MG63 (cell line): ENCODE data around the gene TYW1. TPM values are rescaled to one million over a fixed set of nuclear protein-coding genes. Genes with fewer than 3 reads are reported as not detected.
"Not testable (repeated sequence)": the region's sequence is repeated elsewhere in the genome, so short reads cannot be mapped to it uniquely, and the experiment has no call there.

Experiments
- DNase-seq: peaks from one replicate; pipeline ENCODE4 v3.0.0-alpha.2; 2020
- H3K27me3 ChIP-seq: fragments of 250-450 bp; sonication (Bioruptor Pico); 2 replicates; pipeline ENCODE4 v1.5.1; 2020; ENCODE audit warnings: mild to moderate bottlenecking, moderate library complexity
- H3K36me3 ChIP-seq: fragments of 250-450 bp; sonication (Bioruptor Pico); 2 replicates; pipeline ENCODE4 v1.5.1; 2020; ENCODE audit warnings: mild to moderate bottlenecking, moderate library complexity
- H3K4me3 ChIP-seq: fragments of 250-450 bp; sonication (Bioruptor Pico); 2 replicates; pipeline ENCODE4 v1.5.1; 2020; ENCODE audit warnings: mild to moderate bottlenecking, moderate library complexity
- H3K9me3 ChIP-seq: fragments of 250-450 bp; sonication (Bioruptor Pico); 2 replicates; pipeline ENCODE4 v1.5.1; 2020; ENCODE audit warnings: mild to moderate bottlenecking, moderate library complexity
- total RNA-seq: library from RNA; depleted of rRNA; stranded (reverse); fragments of >200 nt; shearing (Covaris generic); gene quantifications from 2 replicates; pipeline ENCODE4 v1.2.3, GENCODE V29; 2014; ENCODE audit warnings: low replicate concordance; rRNA removed

Gene TYW1, protein sequence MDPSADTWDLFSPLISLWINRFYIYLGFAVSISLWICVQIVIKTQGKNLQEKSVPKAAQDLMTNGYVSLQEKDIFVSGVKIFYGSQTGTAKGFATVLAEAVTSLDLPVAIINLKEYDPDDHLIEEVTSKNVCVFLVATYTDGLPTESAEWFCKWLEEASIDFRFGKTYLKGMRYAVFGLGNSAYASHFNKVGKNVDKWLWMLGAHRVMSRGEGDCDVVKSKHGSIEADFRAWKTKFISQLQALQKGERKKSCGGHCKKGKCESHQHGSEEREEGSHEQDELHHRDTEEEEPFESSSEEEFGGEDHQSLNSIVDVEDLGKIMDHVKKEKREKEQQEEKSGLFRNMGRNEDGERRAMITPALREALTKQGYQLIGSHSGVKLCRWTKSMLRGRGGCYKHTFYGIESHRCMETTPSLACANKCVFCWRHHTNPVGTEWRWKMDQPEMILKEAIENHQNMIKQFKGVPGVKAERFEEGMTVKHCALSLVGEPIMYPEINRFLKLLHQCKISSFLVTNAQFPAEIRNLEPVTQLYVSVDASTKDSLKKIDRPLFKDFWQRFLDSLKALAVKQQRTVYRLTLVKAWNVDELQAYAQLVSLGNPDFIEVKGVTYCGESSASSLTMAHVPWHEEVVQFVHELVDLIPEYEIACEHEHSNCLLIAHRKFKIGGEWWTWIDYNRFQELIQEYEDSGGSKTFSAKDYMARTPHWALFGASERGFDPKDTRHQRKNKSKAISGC
- total RNA-seq: 3.9 and 6.8 TPM in 2 replicates

DNA sequence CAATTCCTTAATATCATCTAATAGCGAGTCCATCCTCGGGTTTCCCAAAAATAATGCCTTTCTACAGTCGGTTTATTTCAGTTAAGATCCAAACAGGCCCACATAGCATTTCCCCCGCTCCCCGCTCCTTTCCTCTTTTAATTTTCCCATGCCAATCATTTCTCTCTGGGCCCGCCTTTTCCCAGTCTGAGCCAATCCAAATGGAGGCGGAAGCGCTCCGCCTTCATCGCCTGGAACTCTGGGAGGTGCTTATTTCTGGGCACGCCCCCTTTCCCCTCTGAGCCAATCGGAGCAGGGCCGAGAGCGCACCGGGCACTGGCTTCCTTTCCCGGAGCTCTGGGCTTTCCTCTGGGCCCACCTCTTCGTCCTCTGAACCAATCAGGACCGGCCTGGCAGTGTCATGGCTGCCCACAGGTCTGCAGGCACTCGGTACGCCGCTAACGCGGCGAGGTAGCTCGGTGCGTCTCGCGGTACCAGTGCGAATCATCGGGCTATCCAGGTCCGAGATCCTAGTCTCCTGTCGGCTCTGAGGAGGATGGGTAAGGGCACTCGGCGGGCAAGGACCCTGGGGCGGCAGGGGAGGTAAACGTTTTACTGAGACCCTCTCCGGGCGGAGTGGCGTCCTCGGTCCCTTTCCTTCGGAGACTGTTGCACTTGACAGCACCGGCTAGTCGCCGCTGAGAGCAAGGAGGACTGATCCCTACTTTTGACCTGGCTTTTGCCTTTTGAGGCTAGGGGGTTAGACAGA, at the start of gene TYW1:
TYW1 (plus strand) TSS at position 390 of the 748 bp plus-strand sequence; CDS start at position 536, 146 bp downstream.
- DNase-seq: peak; percentile 96
- H3K27me3 ChIP-seq, H3K9me3 ChIP-seq, H3K36me3 ChIP-seq: not testable (repeated sequence)
- H3K4me3 ChIP-seq: peak within 1 kb of the TSS; percentile 82

- DNase-seq: no peak
- Histone ChIP-seq H3K4me3 (no peak overlapping the region), H3K27me3 (no peaks in the 10 kb centered on the region), H3K9me3 (no peaks in the 10 kb centered on the region), H3K36me3 (peaks cover 19% of the 10 kb centered on the region)
These were observed 48.0 kb upstream of the TYW1 start for GRCh38 chr7:66948480-66949109.

DNA sequence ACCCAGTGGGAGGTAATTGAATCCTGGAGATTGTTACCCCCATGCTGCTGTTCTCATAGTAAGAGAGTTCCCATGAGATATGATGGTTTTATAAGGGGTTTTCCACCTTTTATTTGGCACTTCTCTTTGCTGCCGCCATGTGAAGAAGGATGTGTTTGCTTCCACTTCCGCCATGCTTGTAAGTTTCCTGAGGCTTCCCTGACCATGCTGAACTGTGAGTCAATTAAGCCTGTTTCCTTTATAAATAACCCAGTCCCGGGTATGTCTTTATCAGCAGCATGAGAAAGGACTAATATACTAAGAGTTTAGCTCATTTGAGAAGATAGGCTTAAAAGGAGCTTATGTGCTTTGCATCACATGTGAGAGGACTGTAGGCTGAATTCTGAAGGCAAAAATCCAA, 46.3 kb upstream of the TYW1 start:
- peaks cover 15% of the 10 kb centered on the region for H3K36me3 ChIP-seq
- no peaks in the 10 kb centered on the region for H3K27me3 ChIP-seq
- no peaks in the 10 kb centered on the region for H3K9me3 ChIP-seq
- no peak for DNase-seq
- H3K4me3 ChIP-seq: no peak overlapping the region

- H3K4me3 ChIP-seq: no peak overlapping the region
- no peak for DNase-seq
- H3K27me3 ChIP-seq: no peaks in the 10 kb centered on the region
- no peaks in the 10 kb centered on the region for H3K9me3 ChIP-seq
- H3K36me3 ChIP-seq: peaks cover 15% of the 10 kb centered on the region
These were observed 45.9 kb upstream of the TYW1 start for GRCh38 chr7:66950763-66951162.

- Histone ChIP-seq H3K27me3 (no peaks in the 10 kb centered on the region), H3K4me3 (no peak overlapping the region), H3K36me3 (peaks cover 18% of the 10 kb centered on the region), H3K9me3 (no peaks in the 10 kb centered on the region)
- peak; percentile 81 for DNase-seq
These were observed 44.1 kb upstream of the TYW1 start for GRCh38 chr7:66952343-66953043.

GRCh38 chr7:66953044-66953427, 43.6 kb upstream of the TYW1 start:
- no peaks in the 10 kb centered on the region for H3K27me3 ChIP-seq
- no peak overlapping the region for H3K4me3 ChIP-seq
- no peak for DNase-seq
- H3K9me3 ChIP-seq: no peaks in the 10 kb centered on the region
- H3K36me3 ChIP-seq: peaks cover 18% of the 10 kb centered on the region

DNA sequence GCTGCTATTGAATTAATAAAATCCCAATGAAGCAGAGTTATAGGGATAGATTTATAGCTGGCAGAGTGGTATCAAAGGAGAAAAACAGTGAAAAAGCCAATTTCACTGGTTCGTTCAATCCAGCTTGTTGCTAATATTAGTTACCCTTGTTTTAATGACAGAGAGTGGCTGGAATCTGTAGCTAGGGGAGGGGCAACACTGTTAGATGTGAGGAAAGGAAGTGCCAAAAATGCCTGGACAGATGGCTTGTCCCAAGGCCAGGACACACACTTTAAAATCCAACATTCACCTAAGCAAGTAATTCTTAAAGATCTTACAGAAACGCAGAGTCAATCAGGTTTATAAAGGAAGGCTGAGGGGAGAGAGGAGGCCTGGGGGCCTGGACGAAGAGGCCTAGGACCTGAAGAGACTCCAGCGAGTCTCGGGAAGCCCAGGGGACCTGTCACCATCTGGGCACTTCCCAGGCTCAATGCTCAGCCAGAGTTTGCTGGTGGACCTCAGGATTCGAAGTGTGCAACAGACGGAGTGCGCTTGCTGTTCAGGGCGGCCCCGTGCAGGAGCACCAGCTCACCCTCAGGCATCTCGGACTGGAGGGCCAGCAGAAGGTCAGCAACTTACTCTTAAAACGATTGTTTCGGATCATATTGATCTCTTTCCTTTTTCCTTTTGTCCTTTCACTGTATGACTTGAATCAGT, 38.9 kb upstream of the TYW1 start:
- no peaks in the 10 kb centered on the region for H3K27me3 ChIP-seq
- peaks cover 6% of the 10 kb centered on the region; the same call in 1 of the 2 replicates for H3K36me3 ChIP-seq
- H3K4me3 ChIP-seq: no peak overlapping the region
- no peak for DNase-seq
- H3K9me3 ChIP-seq: no peaks in the 10 kb centered on the region

- no peak for DNase-seq
- no peaks in the 10 kb centered on the region for H3K27me3 ChIP-seq
- no peaks in the 10 kb centered on the region for H3K9me3 ChIP-seq
- no peak overlapping the region for H3K4me3 ChIP-seq
- H3K36me3 ChIP-seq: peaks cover 6% of the 10 kb centered on the region; the same call in 1 of the 2 replicates
These were observed 37.9 kb upstream of the TYW1 start for GRCh38 chr7:66958538-66959350.

- DNase-seq: no peak
- H3K36me3 ChIP-seq: peaks cover 6% of the 10 kb centered on the region; the same call in 1 of the 2 replicates
- no peaks in the 10 kb centered on the region for H3K9me3 ChIP-seq
- H3K27me3 ChIP-seq: no peaks in the 10 kb centered on the region
- H3K4me3 ChIP-seq: no peak overlapping the region
These were observed 36.4 kb upstream of the TYW1 start for GRCh38 chr7:66960192-66960591.

GRCh38 chr7:66961096-66961495, 35.5 kb upstream of the TYW1 start:
- H3K9me3 ChIP-seq: no peaks in the 10 kb centered on the region
- DNase-seq: no peak
- H3K4me3 ChIP-seq: no peak overlapping the region
- no peaks in the 10 kb centered on the region for H3K27me3 ChIP-seq
- H3K36me3 ChIP-seq: no peaks in the 10 kb centered on the region; the same call in 1 of the 2 replicates

DNA sequence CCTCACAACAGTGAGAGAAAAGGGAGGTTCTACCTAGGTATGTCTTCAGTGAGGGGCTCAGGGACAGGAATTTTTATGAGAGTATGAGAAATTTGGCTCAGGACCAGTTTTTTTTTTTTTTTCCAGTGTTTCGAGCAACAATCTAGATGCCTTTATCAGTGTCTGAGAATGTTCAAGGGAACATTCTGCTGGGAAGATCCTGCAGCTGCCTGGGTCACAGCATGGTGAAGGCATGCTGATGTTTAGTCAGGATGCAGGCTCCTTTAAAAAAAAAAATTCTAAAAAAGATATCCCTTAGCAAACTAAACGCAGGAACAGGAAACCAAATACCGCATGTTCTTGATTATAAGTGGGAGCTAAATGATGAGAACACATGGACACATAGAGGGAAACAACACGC, 32.2 kb upstream of the TYW1 start:
- H3K9me3 ChIP-seq: no peaks in the 10 kb centered on the region
- no peaks in the 10 kb centered on the region for H3K36me3 ChIP-seq
- H3K27me3 ChIP-seq: no peaks in the 10 kb centered on the region
- H3K4me3 ChIP-seq: no peak overlapping the region
- no peak for DNase-seq

DNA sequence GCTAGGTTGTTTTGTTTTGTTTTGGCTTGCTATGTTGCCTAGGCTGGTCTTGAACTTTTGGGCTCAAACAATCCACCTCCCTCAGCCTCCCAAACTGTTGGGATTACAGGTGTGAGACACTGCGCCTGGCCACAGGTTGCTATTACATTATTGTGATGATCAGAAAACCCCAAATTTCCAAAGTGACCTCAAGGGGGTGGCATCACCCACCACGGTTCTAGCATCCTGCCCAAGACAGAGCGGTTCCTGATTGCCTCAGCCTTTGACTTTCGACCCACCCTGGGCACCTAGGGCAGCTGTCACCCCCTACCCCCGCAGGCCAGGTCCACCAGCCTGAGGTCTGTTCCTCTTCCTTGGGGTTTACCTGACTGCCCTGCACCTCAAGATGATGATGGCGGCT, 29.6 kb upstream of the TYW1 start:
- H3K27me3 ChIP-seq: no peaks in the 10 kb centered on the region
- no peak for DNase-seq
- H3K4me3 ChIP-seq: no peak overlapping the region
- H3K9me3 ChIP-seq: no peaks in the 10 kb centered on the region
- no peaks in the 10 kb centered on the region for H3K36me3 ChIP-seq

GRCh38 chr7:66969001-66969400, 27.6 kb upstream of the TYW1 start:
- not testable (repeated sequence) for H3K36me3 ChIP-seq, H3K27me3 ChIP-seq, DNase-seq, H3K9me3 ChIP-seq, H3K4me3 ChIP-seq

- no peak for DNase-seq
- H3K27me3 ChIP-seq: no peaks in the 10 kb centered on the region
These were observed 26.3 kb upstream of the TYW1 start for GRCh38 chr7:66970310-66970709.

More at GRCh38 chr7:66970310-66970709, 26.3 kb upstream of the TYW1 start:
- no peaks in the 10 kb centered on the region for H3K9me3 ChIP-seq
- H3K36me3 ChIP-seq: no peaks in the 10 kb centered on the region
- no peak overlapping the region for H3K4me3 ChIP-seq
